Germinal center (tissue), 1 donor: ENCODE measurements around the gene NPAS3.

Experiments used
- DNase-seq: peaks from one replicate; pipeline ENCODE4 v3.0.0; 2012; ENCODE audit warnings: mixed read lengths, low spot score

The NPAS3 gene

GRCh38 chr14:33184587-33184986 is 245.9 kb downstream of the NPAS3 start:
- no peak for DNase-seq

GRCh38 chr14:33186656-33187055 is 248.0 kb downstream of the NPAS3 start:
- DNase-seq, result no peak

GRCh38 chr14:33188880-33189279 is 250.2 kb downstream of the NPAS3 start:
- no peak for DNase-seq

DNA sequence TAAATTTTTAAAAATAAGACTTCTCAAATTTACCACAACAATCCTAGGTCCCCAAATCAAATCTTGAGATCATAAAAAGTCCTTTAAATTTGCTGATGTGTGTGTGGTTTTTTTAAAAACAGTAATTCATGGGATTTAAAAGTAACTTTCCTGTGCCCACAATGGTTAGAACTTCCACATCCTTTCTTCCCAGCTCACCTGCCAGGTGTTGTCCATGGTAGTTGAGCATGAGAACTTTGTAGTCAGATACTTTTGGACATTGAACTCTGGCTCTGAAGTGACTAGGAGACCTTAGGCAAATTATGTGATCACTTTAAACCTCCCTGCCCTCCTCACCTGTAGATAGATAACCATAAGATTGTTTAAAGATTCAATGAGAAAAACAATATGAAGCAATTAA is 253.2 kb downstream of the NPAS3 start:
- no peak for DNase-seq

DNA sequence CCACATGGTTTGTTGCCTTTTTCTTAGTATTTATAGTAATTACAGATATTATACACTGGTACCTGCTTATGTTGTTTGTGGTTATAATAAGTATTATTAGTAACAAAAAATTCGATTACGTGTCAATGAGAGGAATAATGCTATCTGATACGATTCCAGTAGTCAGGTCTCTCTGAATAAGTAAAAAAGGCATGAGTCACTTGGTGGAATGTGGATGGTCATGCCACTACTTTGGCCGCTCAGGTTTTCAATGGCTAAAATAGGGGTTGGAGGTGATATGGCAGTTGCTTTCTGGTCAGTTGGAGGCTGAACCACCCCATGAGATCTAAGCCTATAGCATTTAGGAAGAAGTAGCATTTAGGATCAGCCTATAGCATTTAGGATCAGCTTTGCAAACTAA is 255.9 kb downstream of the NPAS3 start:
- no peak for DNase-seq

DNA sequence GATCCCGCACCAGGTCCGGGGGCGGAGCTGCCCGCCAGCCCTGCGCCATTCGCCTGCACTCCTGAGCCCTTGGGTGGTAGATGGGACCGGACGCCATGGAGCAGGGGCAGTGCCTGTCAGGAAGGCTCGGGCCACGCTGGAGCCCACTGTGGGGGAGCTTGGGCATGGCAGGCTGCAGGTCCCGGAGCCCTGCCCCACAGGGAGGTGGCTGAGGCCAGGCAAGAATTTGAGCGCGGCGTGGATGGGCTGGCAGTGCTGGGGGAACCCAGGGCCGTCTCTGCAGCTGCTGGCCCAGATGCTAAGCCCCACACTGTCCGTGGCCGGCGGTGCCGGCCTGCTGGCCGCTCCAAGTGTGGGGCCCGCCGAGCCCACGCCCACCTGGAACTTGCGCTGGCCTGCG is 260.0 kb downstream of the NPAS3 start:
- no peak for DNase-seq

DNA sequence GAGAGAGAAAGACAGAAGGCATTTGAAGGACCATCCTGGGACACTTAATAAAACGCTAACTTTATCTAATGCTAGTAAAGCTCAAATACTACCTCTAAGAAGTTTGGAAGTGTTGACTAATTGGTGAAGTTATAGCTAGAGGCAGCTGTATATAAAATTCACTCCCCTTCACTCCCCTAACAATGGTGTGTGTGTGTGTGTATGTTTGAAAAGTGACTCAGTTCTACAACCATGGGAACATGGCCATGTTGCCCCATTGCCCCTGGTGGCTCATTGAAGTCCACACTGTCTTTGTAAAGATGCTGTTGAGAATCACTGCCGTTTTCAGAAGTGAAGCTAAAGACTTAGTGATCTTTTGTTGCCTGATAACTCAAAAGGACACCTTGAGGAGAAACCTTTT is 262.4 kb downstream of the NPAS3 start:
- DNase-seq, result no peak

GRCh38 chr14:33206981-33207380 is 268.3 kb downstream of the NPAS3 start:
- DNase-seq, result no peak

GRCh38 chr14:33207467-33208017 is 268.9 kb downstream of the NPAS3 start:
- DNase-seq, result no peak

DNA sequence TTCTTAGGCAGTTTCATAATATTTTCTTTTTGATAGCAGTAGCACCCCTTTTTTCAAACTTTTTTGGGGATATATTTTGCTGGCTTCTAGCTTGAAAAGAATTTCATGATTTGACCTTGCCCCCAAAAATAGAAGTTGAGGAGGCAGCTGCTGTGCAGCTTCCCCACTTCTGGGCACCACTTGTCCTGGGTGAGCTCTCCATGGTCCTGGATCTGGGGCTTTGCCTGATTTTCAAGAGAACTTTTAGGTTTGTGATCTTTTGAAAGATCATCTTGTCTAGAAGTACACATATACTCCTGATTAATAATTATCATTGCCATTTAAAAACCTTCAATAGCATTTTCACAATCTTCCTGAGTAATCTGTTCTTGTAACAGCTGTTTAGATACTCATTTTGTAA is 271.6 kb downstream of the NPAS3 start:
- DNase-seq, result no peak

GRCh38 chr14:33218026-33218425 is 279.3 kb downstream of the NPAS3 start:
- no peak for DNase-seq

DNA sequence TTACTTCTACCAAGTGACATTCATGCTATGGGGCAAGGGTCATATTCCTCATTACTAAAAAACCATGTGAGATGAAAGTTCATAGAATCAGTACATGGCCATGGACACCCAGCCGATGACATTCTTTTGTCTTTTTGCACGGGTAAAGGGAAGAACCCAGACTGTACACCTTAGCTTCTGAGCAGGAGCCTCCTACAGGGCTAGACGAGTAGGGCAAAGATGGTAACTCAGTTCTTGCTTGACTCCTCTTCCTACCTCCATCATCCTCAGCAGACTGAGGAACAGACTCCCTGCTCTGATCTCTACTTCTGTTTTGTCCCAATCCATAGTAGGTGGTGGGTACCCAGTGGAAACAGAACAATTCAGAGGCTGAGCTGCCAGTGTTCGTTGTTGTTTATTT is 281.3 kb downstream of the NPAS3 start:
- no peak for DNase-seq

DNA sequence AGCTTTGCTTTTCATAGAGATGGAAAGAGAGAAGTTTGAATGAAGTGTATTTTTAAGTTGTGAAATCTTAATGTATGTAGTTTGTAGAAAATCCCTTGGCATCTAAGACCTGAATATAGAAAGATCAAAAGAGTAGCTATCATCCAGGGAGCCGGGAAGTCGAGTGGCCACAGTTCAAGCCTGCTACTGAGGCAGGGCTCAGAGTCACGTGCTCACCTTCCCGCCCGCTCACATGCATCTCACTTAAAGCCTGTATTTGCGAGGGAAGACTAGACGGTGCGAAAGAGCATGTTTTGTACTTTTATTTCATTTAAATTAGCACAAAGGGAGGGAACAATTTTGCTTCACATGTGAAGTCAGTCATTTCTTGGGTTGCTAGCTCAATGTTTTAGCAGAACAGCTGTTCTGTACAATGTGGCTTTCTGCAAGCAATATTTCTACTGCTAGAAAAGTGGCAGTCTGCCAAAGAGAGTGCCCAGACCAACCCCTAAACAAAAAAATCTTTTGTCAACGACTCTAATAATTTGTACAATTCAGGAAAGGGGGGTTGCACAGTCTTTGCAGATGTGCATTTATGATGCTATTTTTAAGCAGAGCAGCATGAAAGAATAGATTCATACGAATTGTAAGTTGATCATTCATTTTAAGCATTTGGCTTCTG is 290.7 kb downstream of the NPAS3 start:
- DNase-seq, result no peak

- no peak for DNase-seq
Measured at GRCh38 chr14:33230021-33230420, 291.3 kb downstream of the NPAS3 start.

GRCh38 chr14:33232031-33232430 is 293.4 kb downstream of the NPAS3 start:
- no peak for DNase-seq

- DNase-seq, result no peak
Measured at GRCh38 chr14:33237115-33237740, 298.5 kb downstream of the NPAS3 start.

- no peak for DNase-seq
Measured at GRCh38 chr14:33239465-33239864, 300.8 kb downstream of the NPAS3 start.

- no peak for DNase-seq
Measured at GRCh38 chr14:33240466-33240865, 301.8 kb downstream of the NPAS3 start.

GRCh38 chr14:33241331-33241730 is 302.7 kb downstream of the NPAS3 start:
- DNase-seq, result no peak

DNA sequence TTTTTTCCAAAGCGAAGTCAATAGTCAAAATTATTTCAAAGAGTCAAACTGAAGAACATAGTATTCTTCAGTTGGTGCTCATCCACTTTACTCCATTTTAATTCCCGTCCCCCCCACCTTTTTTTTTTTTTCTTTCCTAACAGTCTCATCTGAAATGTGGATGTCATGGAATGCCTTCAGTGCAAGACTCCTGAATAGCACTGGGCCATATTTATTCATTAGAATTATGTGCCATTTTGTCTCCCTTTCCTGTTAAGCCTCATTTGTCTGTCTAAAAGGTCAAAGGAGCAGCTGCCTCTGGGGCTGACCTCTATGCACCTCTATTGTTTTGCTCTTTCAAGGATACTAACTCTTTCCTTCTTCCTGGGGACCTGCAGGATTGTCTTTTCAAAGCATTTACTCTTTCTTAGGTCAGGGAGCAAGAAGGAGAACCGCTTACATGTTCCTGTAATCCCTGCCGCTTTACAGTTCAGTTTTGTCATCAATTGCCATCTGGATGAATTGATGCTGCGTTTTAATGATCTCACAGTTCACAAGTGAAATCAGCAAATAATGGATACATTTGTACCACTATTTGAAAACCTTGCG is 310.6 kb downstream of the NPAS3 start:
- DNase-seq, result no peak

DNA sequence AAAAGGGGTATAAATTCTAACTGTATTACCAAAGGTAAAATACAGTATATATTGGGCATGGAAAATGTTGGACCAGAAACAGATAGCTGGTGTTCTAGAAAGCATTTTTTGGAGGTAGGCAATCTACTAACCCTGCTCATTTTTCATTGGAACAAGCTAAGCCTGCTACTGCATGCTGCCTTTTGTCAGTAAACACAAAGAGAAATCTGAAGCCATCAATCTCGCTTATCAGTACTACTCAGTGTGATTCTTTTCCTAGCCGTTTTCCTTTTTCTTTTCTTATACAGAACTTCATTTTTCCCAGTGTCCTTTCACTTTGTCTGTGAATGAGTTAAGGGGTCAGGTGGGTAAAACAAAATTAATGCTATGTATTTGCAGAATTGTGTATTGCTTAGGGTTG is 312.3 kb downstream of the NPAS3 start:
- DNase-seq, result no peak

GRCh38 chr14:33254342-33254741 is 315.7 kb downstream of the NPAS3 start:
- DNase-seq, result no peak

DNA sequence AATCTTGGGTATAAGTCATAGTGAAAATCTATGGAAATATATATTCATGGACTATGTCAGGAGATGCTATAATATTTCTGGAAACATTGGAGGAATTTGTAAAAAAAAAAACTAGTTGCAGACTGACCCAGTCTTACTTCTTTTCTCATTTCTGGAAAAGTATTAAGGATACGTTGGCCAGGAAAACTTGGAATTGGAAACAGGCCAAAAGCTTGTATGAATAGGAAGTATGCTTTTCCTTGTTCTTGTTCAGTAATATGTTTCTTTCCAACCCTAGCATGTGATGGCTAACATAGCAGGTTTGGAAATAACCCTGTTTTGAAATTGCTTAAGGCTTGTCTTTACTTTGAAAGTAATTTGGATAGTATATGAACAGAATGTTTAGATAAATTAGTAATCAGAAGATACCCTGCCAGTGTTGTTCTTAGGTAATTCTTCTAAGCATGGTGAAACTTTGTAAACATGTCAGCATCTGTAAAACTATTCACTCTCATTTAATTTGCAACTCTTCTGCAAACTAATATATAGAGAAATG is 316.2 kb downstream of the NPAS3 start:
- no peak for DNase-seq
